DOHH2 (cell line): ENCODE results near the gene CD63.
A peak's percentile ranks its signal among the peaks of the same experiment; 100 is the strongest.

Experiments used
- H3F3A ChIP-seq: fragments of 200-600 bp; sonication (generic), shearing (Covaris generic); 2 replicates; pipeline ENCODE4 v1.6.0; 2016; ENCODE audit warnings: antibody characterized with exemption, mild to moderate bottlenecking; ENCODE audit not compliant: control insufficient read depth, insufficient read depth
- H3K27ac ChIP-seq: fragments of 200-600 bp; sonication (generic); 2 replicates; pipeline ENCODE4 v1.5.1; 2014; ENCODE audit warnings: low read depth, mild to moderate bottlenecking, low read length, moderate library complexity
- H3K27me3 ChIP-seq: fragments of 200-600 bp; sonication (generic); 2 replicates; pipeline ENCODE4 v1.6.1; 2014; ENCODE audit warnings: mild to moderate bottlenecking, low read length, mixed read lengths; ENCODE audit not compliant: control insufficient read depth
- H3K36me3 ChIP-seq: fragments of 200-600 bp; sonication (generic); 2 replicates; pipeline ENCODE4 v1.6.1; 2014; ENCODE audit warnings: mild to moderate bottlenecking, low read length, moderate library complexity, mixed read lengths; ENCODE audit not compliant: control insufficient read depth
- H3K4me1 ChIP-seq: fragments of 200-600 bp; sonication (generic); 2 replicates; pipeline ENCODE4 v1.6.1; 2014; ENCODE audit warnings: mild to moderate bottlenecking, low read length, mixed read lengths; ENCODE audit not compliant: control insufficient read depth
- H3K4me2 ChIP-seq: fragments of 200-600 bp; sonication (generic); 2 replicates; pipeline ENCODE4 v1.6.0; 2014; ENCODE audit warnings: mild to moderate bottlenecking, low read length, moderate library complexity
- H3K4me3 ChIP-seq: fragments of 200-600 bp; sonication (generic); 2 replicates; pipeline ENCODE4 v1.5.1; 2014; ENCODE audit warnings: mild to moderate bottlenecking, low read length, mixed read lengths
- H3K79me2 ChIP-seq: fragments of 200-600 bp; sonication (generic); 2 replicates; pipeline ENCODE4 v1.6.1; 2014; ENCODE audit warnings: mild to moderate bottlenecking, low read length, mixed read lengths; ENCODE audit not compliant: control insufficient read depth
- H3K9me2 ChIP-seq: fragments of 200-600 bp; sonication (generic); replicated peaks from 2 replicates; pipeline ENCODE4 v1.6.1; 2014; ENCODE audit warnings: mild to moderate bottlenecking, low read length, mixed read lengths; ENCODE audit not compliant: control insufficient read depth
- H3K9me3 ChIP-seq: fragments of 200-600 bp; sonication (generic); 2 replicates; pipeline ENCODE4 v1.6.1; 2014; ENCODE audit warnings: antibody characterized with exemption, low read length, mixed read lengths; ENCODE audit not compliant: control insufficient read depth, insufficient read depth
- H4K20me1 ChIP-seq: fragments of 200-600 bp; sonication (generic); 2 replicates; pipeline ENCODE4 v1.6.0; 2014; ENCODE audit warnings: low read depth, mild to moderate bottlenecking, antibody characterized with exemption, low read length, moderate library complexity; ENCODE audit not compliant: control insufficient read depth, insufficient read depth
- CTCF ChIP-seq: fragments of 200-600 bp; sonication (generic); IDR thresholded peaks from one replicate; pipeline ENCODE4 v1.5.1; 2014; ENCODE audit warnings: antibody characterized with exemption, mild to moderate bottlenecking, low read depth, low read length; ENCODE audit not compliant: poor library complexity, severe bottlenecking
- EZH2phosphoT487 ChIP-seq: fragments of 200-600 bp; sonication (generic); IDR thresholded peaks from 2 replicates; pipeline ENCODE4 v1.6.1; 2017; ENCODE audit warnings: borderline replicate concordance, mild to moderate bottlenecking, antibody characterized with exemption, low read length, moderate library complexity, mixed read lengths

CD63 gene

GRCh38 chr12:55729819-55730818 is 1.3 kb upstream of the CD63 start:
- no peaks in the 10 kb centered on the region for H3K27me3 ChIP-seq
- TF ChIP-seq EZH2phosphoT487: no peak
- TF ChIP-seq CTCF: no peak
- no peaks in the 10 kb centered on the region for H4K20me1 ChIP-seq
- peak overlapping the region; percentile 92 for H3K4me2 ChIP-seq
- H3F3A ChIP-seq: peaks cover 14% of the 10 kb centered on the region
- H3K4me3 ChIP-seq: peak overlapping the region; percentile 82
- peaks cover 7% of the 10 kb centered on the region for H3K36me3 ChIP-seq
- peaks cover 23% of the 10 kb centered on the region for H3K4me1 ChIP-seq
- H3K27ac ChIP-seq: peak overlapping the region; percentile 37
- peaks cover 7% of the 10 kb centered on the region for H3K79me2 ChIP-seq
- no peaks in the 10 kb centered on the region for H3K9me3 ChIP-seq
- no peaks in the 10 kb centered on the region for H3K9me2 ChIP-seq

GRCh38 chr12:55728186-55728938 is 447 bp downstream of the CD63 start:
- peaks cover 7% of the 10 kb centered on the region for H3K79me2 ChIP-seq
- H3K4me3 ChIP-seq: peak overlapping the region; percentile 82
- peaks cover 15% of the 10 kb centered on the region for H3F3A ChIP-seq
- H3K27me3 ChIP-seq: no peaks in the 10 kb centered on the region
- peak overlapping the region; percentile 37; the same call in 1 of the 2 replicates for H3K27ac ChIP-seq
- H3K4me1 ChIP-seq: peaks cover 28% of the 10 kb centered on the region
- no peak for TF ChIP-seq EZH2phosphoT487
- no peak for TF ChIP-seq CTCF
- H3K36me3 ChIP-seq: peaks cover 23% of the 10 kb centered on the region
- H3K4me2 ChIP-seq: peak overlapping the region; percentile 92
- H4K20me1 ChIP-seq: no peaks in the 10 kb centered on the region
- no peaks in the 10 kb centered on the region for H3K9me3 ChIP-seq
- no peaks in the 10 kb centered on the region for H3K9me2 ChIP-seq

GRCh38 chr12:55727643-55728185 is 1.1 kb downstream of the CD63 start:
- Histone ChIP-seq H3K4me3 (peak overlapping the region; percentile 82), H3K4me2 (peak overlapping the region; percentile 92), H3K36me3 (peaks cover 23% of the 10 kb centered on the region), H3K4me1 (peaks cover 28% of the 10 kb centered on the region), H3K9me2 (no peaks in the 10 kb centered on the region), H4K20me1 (no peaks in the 10 kb centered on the region), H3K79me2 (peaks cover 7% of the 10 kb centered on the region), H3F3A (peaks cover 15% of the 10 kb centered on the region), H3K27me3 (no peaks in the 10 kb centered on the region), H3K9me3 (no peaks in the 10 kb centered on the region), H3K27ac (no peak overlapping the region)
- TF ChIP-seq CTCF (no peak), EZH2phosphoT487 (no peak)
